Tibial artery (tissue), 4 donors: ENCODE measurements around the gene KRT27.

Experiments
- DNase-seq, 2 donors: peaks; one replicate each; pipeline ENCODE4 v3.0.0-alpha.2; 2019
- H3K27ac ChIP-seq, 2 donors: fragments of 200-600 bp; sonication (generic) in 1 of 2; 1 replicate in 1 of 2; 2 replicates in 1 of 2; pipeline ENCODE4 v1.5.1; 2018 to 2019; ENCODE audit warnings: mild to moderate bottlenecking in 1 of 2
- H3K27me3 ChIP-seq, 2 donors: fragments of 200-600 bp; sonication (generic) in 1 of 2; one replicate each; pipeline versions ENCODE4 v1.5.1 to v1.6.0; 2016 to 2019
- H3K36me3 ChIP-seq, 3 donors: fragments of 200-600 bp; sonication (generic) in 2 of 3; one replicate each; pipeline ENCODE4 v1.5.1; 2016 to 2019; ENCODE audit warnings: mild to moderate bottlenecking in 2 of 3
- H3K4me1 ChIP-seq, 4 donors: fragments of 200-600 bp; sonication (generic) in 2 of 4; 1 replicate in 3 of 4; 2 replicates in 1 of 4; pipeline ENCODE4 v1.5.1; 2016 to 2019
- H3K4me3 ChIP-seq, 2 donors: fragments of 200-600 bp; sonication (generic) in 1 of 2; 1 replicate in 1 of 2; 2 replicates in 1 of 2; pipeline ENCODE4 v1.5.1; 2018 to 2019; ENCODE audit warnings: mild to moderate bottlenecking in 2 of 2
- H3K9me3 ChIP-seq, 3 donors: fragments of 200-600 bp; sonication (generic) in 1 of 3; one replicate each; pipeline ENCODE4 v1.5.1; 2016 to 2019
- CTCF ChIP-seq, 2 experiments: fragments of 200-600 bp in 1 of 2; fragments of 450-650 bp in 1 of 2; IDR thresholded peaks; one replicate each; pipeline ENCODE4 v1.5.1; 2017 to 2019; ENCODE audit warnings: antibody characterized with exemption in 2 of 2, mild to moderate bottlenecking in 1 of 2, moderate library complexity in 1 of 2
- intact Hi-C: fragments of 100-400 bp; cut with DNase I; formaldehyde crosslinking; loops from one replicate; pipeline ENCODE4 v1.15.0; 2023; ENCODE audit warnings: low total_unique reads

Gene KRT27

GRCh38 chr17:40782450-40782849 is at the start of gene KRT27:
TSS of gene KRT27 (minus strand) at chr17:40782550. CDS start at chr17:40782493, 57 bp downstream.
- peaks cover 0 to 24% of the 10 kb centered on the region in 2 donors for H3K27me3 ChIP-seq
- intact Hi-C loops: no loop called here
- no peaks in the 10 kb centered on the region for H3K36me3 ChIP-seq
- DNase-seq: no peak
- no peaks in the 10 kb centered on the region for H3K9me3 ChIP-seq
- no peaks in the 10 kb centered on the region for H3K4me1 ChIP-seq
- TF ChIP-seq CTCF (IDR thresholded peaks at IDR 0.05): no peak
- no peak within 1 kb of the TSS for H3K27ac ChIP-seq
- H3K4me3 ChIP-seq: no peak within 1 kb of the TSS

- Histone ChIP-seq H3K27me3 (no peaks in the 10 kb centered on the region), H3K4me1 (peaks cover 0 to 26% (median 10%) of the 10 kb centered on the region in 4 donors), H3K27ac (no peak overlapping the region), H3K4me3 (no peak overlapping the region), H3K36me3 (peaks cover 0 to 10% (median 0%) of the 10 kb centered on the region in 3 donors), H3K9me3 (no peaks in the 10 kb centered on the region)
- TF ChIP-seq CTCF (IDR thresholded peaks at IDR 0.05): no peak
- intact Hi-C loops: no loop called here
- DNase-seq: no peak
These were observed 47.9 kb upstream of the KRT27 start for GRCh38 chr17:40830085-40830776.

GRCh38 chr17:40828454-40829044 is 46.2 kb upstream of the KRT27 start:
- no peak for TF ChIP-seq CTCF (IDR thresholded peaks at IDR 0.05)
- Histone ChIP-seq H3K36me3 (no peaks in the 10 kb centered on the region), H3K4me1 (peaks cover 0 to 26% (median 10%) of the 10 kb centered on the region in 4 donors), H3K9me3 (no peaks in the 10 kb centered on the region), H3K27me3 (no peaks in the 10 kb centered on the region), H3K27ac (peak overlapping the region; percentile 55 to 62), H3K4me3 (no peak overlapping the region)
- DNase-seq: no peak
- intact Hi-C loops: no loop called here

- Histone ChIP-seq H3K27ac (peak overlapping the region; percentile 55 to 62), H3K9me3 (no peaks in the 10 kb centered on the region), H3K4me3 (no peak overlapping the region), H3K4me1 (peaks cover 0 to 26% (median 10%) of the 10 kb centered on the region in 4 donors), H3K36me3 (no peaks in the 10 kb centered on the region), H3K27me3 (no peaks in the 10 kb centered on the region)
- intact Hi-C loops: no loop called here
- TF ChIP-seq CTCF (IDR thresholded peaks at IDR 0.05): no peak
- peak; percentile 43 to 66 for DNase-seq
These were observed 45.5 kb upstream of the KRT27 start for GRCh38 chr17:40827746-40828453.

- no peak for DNase-seq
- Histone ChIP-seq H3K9me3 (no peaks in the 10 kb centered on the region), H3K4me1 (peaks cover 0 to 26% (median 10%) of the 10 kb centered on the region in 4 donors), H3K36me3 (no peaks in the 10 kb centered on the region), H3K27ac (no peak overlapping the region), H3K4me3 (no peak overlapping the region), H3K27me3 (no peaks in the 10 kb centered on the region)
- intact Hi-C loops: no loop called here
- no peak for TF ChIP-seq CTCF (IDR thresholded peaks at IDR 0.05)
These were observed 43.2 kb upstream of the KRT27 start for GRCh38 chr17:40825599-40825998.
